Measurements from ENCODE around the gene ADAMTSL4. TPM values are rescaled to one million over a fixed set of nuclear protein-coding genes. Genes with fewer than 3 reads are reported as not detected.

Gene ADAMTSL4
- total and polyA plus RNA-seq, 11 donors: 19.2 to 69.0 (median 41.1) TPM

DNA sequence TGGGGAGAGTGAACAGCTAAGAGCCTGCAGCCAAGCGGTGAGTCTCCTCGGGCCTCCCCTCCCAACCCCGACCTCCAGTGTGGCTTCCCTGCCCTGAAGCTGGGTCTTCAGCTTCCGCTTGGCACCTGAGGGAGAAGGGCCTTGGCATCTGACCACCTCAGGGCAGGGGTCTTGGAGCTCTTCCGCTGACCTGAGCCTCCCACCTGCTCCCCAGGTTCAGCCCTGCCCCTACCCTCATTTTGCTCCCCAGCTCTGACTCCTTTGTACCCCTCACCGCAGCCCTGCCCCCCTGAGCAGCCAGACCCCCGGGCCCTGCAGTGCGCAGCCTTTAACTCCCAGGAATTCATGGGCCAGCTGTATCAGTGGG is 4.9 kb downstream of the ADAMTSL4 start:
- intact Hi-C loops (cut with DNase I): loop anchor here in 3 of 10 donors (10.0 kb wide), 1 partner anchor 261 kb away; no protein-coding TSS in a partner anchor
- no peak for ATAC-seq
- no peak for DNase-seq
- WGBS, 4 donors: 92 to 95% (median 92%) methylated on average over 8 of the region's 8 CpGs
- no peaks in the 10 kb centered on the region for H3K27me3 ChIP-seq
- no peaks in the 10 kb centered on the region for H3K9me3 ChIP-seq
- H3K4me1 ChIP-seq: peaks cover 0 to 61% (median 37%) of the 10 kb centered on the region in 12 donors
- no peak overlapping the region for H3K4me3 ChIP-seq
- peaks cover 0 to 29% (median 5%) of the 10 kb centered on the region in 9 donors for H3K36me3 ChIP-seq
- TF ChIP-seq, protein P1, sequence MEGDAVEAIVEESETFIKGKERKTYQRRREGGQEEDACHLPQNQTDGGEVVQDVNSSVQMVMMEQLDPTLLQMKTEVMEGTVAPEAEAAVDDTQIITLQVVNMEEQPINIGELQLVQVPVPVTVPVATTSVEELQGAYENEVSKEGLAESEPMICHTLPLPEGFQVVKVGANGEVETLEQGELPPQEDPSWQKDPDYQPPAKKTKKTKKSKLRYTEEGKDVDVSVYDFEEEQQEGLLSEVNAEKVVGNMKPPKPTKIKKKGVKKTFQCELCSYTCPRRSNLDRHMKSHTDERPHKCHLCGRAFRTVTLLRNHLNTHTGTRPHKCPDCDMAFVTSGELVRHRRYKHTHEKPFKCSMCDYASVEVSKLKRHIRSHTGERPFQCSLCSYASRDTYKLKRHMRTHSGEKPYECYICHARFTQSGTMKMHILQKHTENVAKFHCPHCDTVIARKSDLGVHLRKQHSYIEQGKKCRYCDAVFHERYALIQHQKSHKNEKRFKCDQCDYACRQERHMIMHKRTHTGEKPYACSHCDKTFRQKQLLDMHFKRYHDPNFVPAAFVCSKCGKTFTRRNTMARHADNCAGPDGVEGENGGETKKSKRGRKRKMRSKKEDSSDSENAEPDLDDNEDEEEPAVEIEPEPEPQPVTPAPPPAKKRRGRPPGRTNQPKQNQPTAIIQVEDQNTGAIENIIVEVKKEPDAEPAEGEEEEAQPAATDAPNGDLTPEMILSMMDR (IDR thresholded peaks at IDR 0.05): no peak
- no peak for TF ChIP-seq POLR2A (IDR thresholded peaks at IDR 0.05)
- peak overlapping the region in 1 of 12 donors; percentile 89 for H3K27ac ChIP-seq

DNA sequence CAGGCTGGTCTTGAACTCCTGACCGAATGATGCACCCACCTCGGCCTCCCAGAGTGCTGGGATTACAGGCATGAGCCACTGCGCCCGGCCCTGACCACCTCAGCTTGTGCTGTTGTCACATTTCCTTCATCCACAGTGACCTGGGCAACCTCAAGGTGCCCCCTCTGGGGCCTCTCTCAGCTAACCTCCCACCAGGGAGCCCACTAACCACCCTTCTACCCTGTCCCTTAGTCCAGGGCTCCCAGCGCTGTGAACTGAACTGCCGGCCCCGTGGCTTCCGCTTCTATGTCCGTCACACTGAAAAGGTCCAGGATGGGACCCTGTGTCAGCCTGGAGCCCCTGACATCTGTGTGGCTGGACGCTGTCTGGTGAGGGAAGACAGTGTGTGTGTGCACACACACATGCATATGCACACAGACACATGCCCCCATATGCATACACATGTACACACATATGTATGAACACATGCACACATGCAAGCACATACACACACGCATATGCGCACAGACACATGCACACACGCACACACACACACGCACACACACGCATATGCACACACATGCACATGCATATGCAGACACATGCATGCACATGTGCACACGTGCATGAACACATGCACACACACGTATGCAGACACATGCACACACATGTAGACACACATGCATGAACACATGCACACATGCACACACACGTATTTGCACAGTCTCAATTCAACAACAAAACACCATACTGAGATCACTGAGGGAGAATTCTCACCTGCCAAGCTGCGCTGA is 6.2 kb downstream of the ADAMTSL4 start:
- intact Hi-C loops (cut with DNase I): loop anchor here in 3 of 10 donors (10.0 kb wide), 1 partner anchor 259 kb away; no protein-coding TSS in a partner anchor
- H3K36me3 ChIP-seq: peaks cover 0 to 29% (median 5%) of the 10 kb centered on the region in 9 donors
- no peak for ATAC-seq
- peaks cover 3 to 62% (median 41%) of the 10 kb centered on the region in 12 donors for H3K4me1 ChIP-seq
- 85 to 91% (median 88%) methylated on average over 18 to 19 of the region's 19 CpGs for WGBS, 4 donors
- H3K9me3 ChIP-seq: no peaks in the 10 kb centered on the region
- no peak for DNase-seq
- H3K27me3 ChIP-seq: no peaks in the 10 kb centered on the region
- H3K27ac ChIP-seq: no peak overlapping the region
- H3K4me3 ChIP-seq: no peak overlapping the region
- TF ChIP-seq, protein P1 (IDR thresholded peaks at IDR 0.05): no peak
- no peak for TF ChIP-seq POLR2A (IDR thresholded peaks at IDR 0.05)

DNA sequence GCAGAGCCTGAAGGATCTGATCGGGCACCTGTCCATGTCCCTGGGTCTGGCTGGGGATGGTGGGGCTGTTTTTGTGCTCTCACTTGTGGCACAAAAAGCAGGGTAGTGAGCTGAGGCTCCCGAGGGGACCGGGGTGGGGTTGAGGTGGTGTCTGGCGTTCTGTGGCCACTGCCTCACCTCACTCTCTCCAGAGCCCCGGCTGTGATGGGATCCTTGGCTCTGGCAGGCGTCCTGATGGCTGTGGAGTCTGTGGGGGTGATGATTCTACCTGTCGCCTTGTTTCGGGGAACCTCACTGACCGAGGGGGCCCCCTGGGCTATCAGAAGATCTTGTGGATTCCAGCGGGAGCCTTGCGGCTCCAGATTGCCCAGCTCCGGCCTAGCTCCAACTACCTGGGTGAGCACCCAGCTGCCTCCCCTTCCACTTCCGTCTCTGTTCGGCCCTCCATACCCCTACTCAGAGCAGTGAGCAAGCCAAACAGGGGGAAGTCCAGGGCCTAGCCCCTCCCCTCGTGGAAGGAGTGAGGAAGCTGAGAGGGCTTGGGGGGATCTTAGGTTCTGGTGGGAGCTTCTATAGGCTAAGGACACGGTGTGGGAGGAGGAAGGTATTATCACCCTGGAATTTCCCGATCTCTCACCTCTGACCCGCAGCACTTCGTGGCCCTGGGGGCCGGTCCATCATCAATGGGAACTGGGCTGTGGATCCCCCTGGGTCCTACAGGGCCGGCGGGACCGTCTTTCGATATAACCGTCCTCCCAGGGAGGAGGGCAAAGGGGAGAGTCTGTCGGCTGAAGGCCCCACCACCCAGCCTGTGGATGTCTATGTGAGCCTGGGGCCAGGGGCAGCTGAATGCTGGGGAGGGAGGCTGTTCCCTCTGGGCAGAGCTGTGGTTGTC is 7.0 kb downstream of the ADAMTSL4 start:
- TF ChIP-seq, protein P1 (IDR thresholded peaks at IDR 0.05): no peak
- no peak for TF ChIP-seq POLR2A (IDR thresholded peaks at IDR 0.05)
- no peak for ATAC-seq
- WGBS, 4 donors: 75 to 85% (median 79%) methylated on average over 20 to 26 of the region's 26 CpGs
- Histone ChIP-seq H3K27me3 (no peaks in the 10 kb centered on the region), H3K4me3 (no peak overlapping the region), H3K9me3 (no peaks in the 10 kb centered on the region), H3K36me3 (peaks cover 0 to 29% (median 5%) of the 10 kb centered on the region in 9 donors), H3K4me1 (peaks cover 5 to 60% (median 43%) of the 10 kb centered on the region in 12 donors), H3K27ac (no peak overlapping the region)
- no peak for DNase-seq
- intact Hi-C loops (cut with DNase I): loop anchor here in 3 of 10 donors (10.0 kb wide), 1 partner anchor 259 kb away; no protein-coding TSS in a partner anchor
